GM12878 (cell line): ENCODE data around the gene SPHK1. TPM values are rescaled to one million over a fixed set of nuclear protein-coding genes. Genes with fewer than 3 reads are reported as not detected.
A peak's percentile ranks its signal among the peaks of the same experiment; 100 is the strongest.

Experiments
- ATF7 ChIP-seq: fragments of 450-650 bp; IDR thresholded peaks from 2 replicates; pipeline ENCODE4 v1.6.1; 2016; ENCODE audit warnings: low read depth, mild to moderate bottlenecking
- BACH1 ChIP-seq: fragments of 450-650 bp; IDR thresholded peaks from 2 replicates; pipeline ENCODE4 v1.6.1; 2017; ENCODE audit warnings: mild to moderate bottlenecking, borderline replicate concordance
- E2F8 ChIP-seq: fragments of 450-650 bp; IDR thresholded peaks from 2 replicates; pipeline ENCODE4 v1.6.1; 2018; ENCODE audit warnings: mild to moderate bottlenecking, low read depth, moderate library complexity; ENCODE audit not compliant: partially characterized antibody
- E4F1 ChIP-seq: fragments of 450-650 bp; IDR thresholded peaks from 2 replicates; pipeline ENCODE4 v1.6.1; 2018; ENCODE audit warnings: borderline replicate concordance, mild to moderate bottlenecking; ENCODE audit not compliant: partially characterized antibody
- ELK1 ChIP-seq: IDR thresholded peaks from 2 replicates; pipeline ENCODE4 v1.6.1; 2012; ENCODE audit warnings: low read depth, low read length, improper control_type of control experiment
- ESRRA ChIP-seq: IDR thresholded peaks from 2 replicates; pipeline ENCODE4 v1.6.1; 2012; ENCODE audit warnings: mild to moderate bottlenecking, low read length, improper control_type of control experiment
- ETV6 ChIP-seq, 2 experiments: fragments of 450-650 bp in 1 of 2; IDR thresholded peaks in 1 of 2; conservative IDR thresholded peaks in 1 of 2; 2 replicates each; pipeline ENCODE4 v1.6.1; 2014; ENCODE audit warnings: antibody characterized with exemption in 1 of 2, borderline replicate concordance in 1 of 2, low read depth in 1 of 2, mild to moderate bottlenecking in 1 of 2, moderate library complexity in 1 of 2
- HDGF ChIP-seq: fragments of 450-650 bp; IDR thresholded peaks from 2 replicates; pipeline ENCODE4 v1.6.1; 2016; ENCODE audit warnings: antibody characterized with exemption
- IRF3 ChIP-seq: fragments of 450-650 bp; IDR thresholded peaks from 2 replicates; pipeline ENCODE4 v1.6.1; 2014; ENCODE audit warnings: mild to moderate bottlenecking
- IRF4 ChIP-seq: IDR thresholded peaks from 2 replicates; pipeline ENCODE4 v1.6.1; 2011; ENCODE audit warnings: low read depth, low read length
- KDM1A ChIP-seq: fragments of 200-600 bp; sonication (generic); IDR thresholded peaks from 2 replicates; pipeline ENCODE4 v1.6.1; 2016; ENCODE audit warnings: borderline replicate concordance
- LARP7 ChIP-seq: fragments of 450-650 bp; IDR thresholded peaks from 2 replicates; pipeline ENCODE4 v1.6.1; 2017; ENCODE audit warnings: mild to moderate bottlenecking
- PAX5 ChIP-seq: IDR thresholded peaks from 2 replicates; pipeline ENCODE4 v1.6.1; 2011; ENCODE audit warnings: low read depth, low read length, borderline replicate concordance
- POLR2A ChIP-seq: IDR thresholded peaks from 2 replicates; pipeline ENCODE4 v1.6.1; 2011; ENCODE audit warnings: low read depth, mild to moderate bottlenecking, low read length
- SP1 ChIP-seq: IDR thresholded peaks from one replicate; pipeline ENCODE4 v1.6.1; 2011; ENCODE audit warnings: low read depth, low read length
- SUPT20H ChIP-seq: IDR thresholded peaks from 2 replicates; pipeline ENCODE4 v1.6.1; 2011; ENCODE audit warnings: low read depth, mild to moderate bottlenecking, low read length, moderate library complexity, borderline replicate concordance; ENCODE audit not compliant: control insufficient read depth
- TCF7 ChIP-seq: IDR thresholded peaks from 2 replicates; pipeline ENCODE4 v1.6.1; 2014; ENCODE audit warnings: antibody characterized with exemption, borderline replicate concordance
- USF1 ChIP-seq: IDR thresholded peaks from 2 replicates; pipeline ENCODE4 v1.6.1; 2011; ENCODE audit warnings: borderline replicate concordance, low read depth, mild to moderate bottlenecking, moderate library complexity, mixed read lengths, low read length; ENCODE audit not compliant: insufficient read depth; ENCODE audit errors: extremely low read length
- ZNF274 ChIP-seq: IDR thresholded peaks from one replicate; pipeline ENCODE4 v1.8.0; 2011; ENCODE audit not compliant: insufficient read length, insufficient read depth
- ZNF384 ChIP-seq: IDR thresholded peaks from 2 replicates; pipeline ENCODE4 v1.6.1; 2012; ENCODE audit warnings: low read depth, mild to moderate bottlenecking, low read length, improper control_type of control experiment, borderline replicate concordance
- ZNF622 ChIP-seq: fragments of 450-650 bp; IDR thresholded peaks from 2 replicates; pipeline ENCODE4 v1.6.1; 2017; ENCODE audit warnings: mild to moderate bottlenecking, inconsistent platforms
- ZSCAN29 ChIP-seq: fragments of 450-650 bp; IDR thresholded peaks from 2 replicates; pipeline ENCODE4 v1.6.1; 2017; ENCODE audit warnings: mild to moderate bottlenecking, moderate library complexity
- polyA plus RNA-seq, 11 experiments: library from polyadenylated mRNA; depleted of rRNA in 4 of 11; unstranded in 6 of 11; stranded (reverse) in 5 of 11; fragments of >200 nt; fragmentation: Nextera tagmentation in 4 of 11; fragmentation: Illumina TruSeq in 1 of 11; extraction: Ambion mirVana in 4 of 11; extraction: Trizol in 1 of 11; gene quantifications; 1 replicate in 1 of 11; 2 replicates in 10 of 11; pipeline versions ENCODE4 v1.2.1 to v1.2.3, GENCODE V29; 2011 to 2016; ENCODE audit warnings: inconsistent platforms in 2 of 11, missing spikeins in 2 of 11, low read depth in 1 of 11
- total RNA-seq, 4 experiments: library from RNA; depleted of rRNA in 3 of 4; stranded (reverse); fragments of >200 nt in 3 of 4; fragmentation: Illumina TruSeq in 1 of 4; extraction: Trizol in 1 of 4; gene quantifications; 2 replicates each; pipeline versions ENCODE4 v1.2.1 to v1.2.3, GENCODE V29; 2013 to 2021

The SPHK1 gene
- total and polyA plus RNA-seq, 10 of the 15 experiments (the other 5 are each of a cell fraction or from before 2014, with no cell fraction given) = 0.09 to 1.1 (median 0.36) TPM; not detected in 2

GRCh38 chr17:76353599-76354316, 30.7 kb upstream of the SPHK1 start, which contains the start of gene PRPSAP1 (continued):
- no peak for TF ChIP-seq ZNF274
- TF ChIP-seq KDM1A = no peak
- no peak for TF ChIP-seq ZNF622
- TF ChIP-seq ZNF384 = no peak
- 0 out of 2 replicates have a peak, but pooled peaks have one; percentile 20 for TF ChIP-seq HDGF
- TF ChIP-seq IRF4 = 0 out of 2 replicates have a peak, but pooled peaks have one; percentile 43
- peak; percentile 13 for TF ChIP-seq SP1
- peak; percentile 69 for TF ChIP-seq ATF7
- TF ChIP-seq E2F8 = no peak
- TF ChIP-seq ELK1 = no peak; the same call in 1 of the 2 replicates
- no peak for TF ChIP-seq USF1
- no peak for TF ChIP-seq BACH1
- no peak for TF ChIP-seq ESRRA
- peak; percentile 24; the same call in 1 of the 2 replicates for TF ChIP-seq ZSCAN29
- no peak for TF ChIP-seq IRF3
- peak; percentile 96 for TF ChIP-seq LARP7
- TF ChIP-seq ETV6 (conservative IDR thresholded peaks at IDR 0.05 in 1 of 2, IDR thresholded peaks at IDR 0.05 in 1 of 2; ENCODE audit: borderline replicate concordance in 1 of 2, low read depth in 1 of 2) = no peak
- no peak for TF ChIP-seq TCF7
- TF ChIP-seq E4F1 = peak; percentile 13
- TF ChIP-seq POLR2A = peak; percentile 99
- 0 out of 2 replicates have a peak, but pooled peaks have one; percentile 14 for TF ChIP-seq PAX5
- TF ChIP-seq SUPT20H = no peak
